Right renal cortex interstitium (tissue), 3 donors: ENCODE measurements around the gene CFAP299. TPM values are rescaled to one million over a fixed set of nuclear protein-coding genes. Genes with fewer than 3 reads are reported as not detected.
"Not testable (repeated sequence)": the region's sequence is repeated elsewhere in the genome, so short reads cannot be mapped to it uniquely, and the experiment has no call there.

Experiments
- DNase-seq, 3 donors: peaks; one replicate each; pipeline ENCODE4 v3.0.0-alpha.2; 2013; ENCODE audit warnings: low read depth in 3 of 3, low spot score in 2 of 3
- polyA plus RNA-seq, 3 donors: library from polyadenylated mRNA; unstranded; fragments of 120-200 nt; gene quantifications; one replicate each; pipeline ENCODE4 v1.2.1, GENCODE V29; 2013; ENCODE audit not compliant: insufficient read length in 3 of 3

Gene CFAP299
- polyA plus RNA-seq, 3 donors = 0.48 to 0.98 (median 0.90) TPM

DNA sequence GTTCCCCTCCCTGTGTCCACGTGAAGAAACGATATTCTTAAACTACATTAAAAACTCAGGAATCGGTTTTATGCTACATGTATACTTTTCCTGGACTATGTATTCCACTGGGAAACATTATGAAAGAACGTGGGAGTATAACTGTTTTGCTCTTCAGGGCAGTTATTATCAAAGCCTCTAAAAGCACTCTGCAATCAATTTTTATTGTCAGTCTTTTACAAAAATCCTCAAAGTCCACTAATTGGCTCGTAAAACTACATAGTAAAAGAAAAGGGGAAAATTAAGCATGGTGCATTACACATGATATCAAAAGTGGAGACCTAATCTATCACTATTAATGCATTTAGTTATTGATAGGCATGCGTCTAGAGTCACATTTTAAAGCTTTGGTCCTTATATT is 11.4 kb upstream of the CFAP299 start:
- DNase-seq = no peak

DNA sequence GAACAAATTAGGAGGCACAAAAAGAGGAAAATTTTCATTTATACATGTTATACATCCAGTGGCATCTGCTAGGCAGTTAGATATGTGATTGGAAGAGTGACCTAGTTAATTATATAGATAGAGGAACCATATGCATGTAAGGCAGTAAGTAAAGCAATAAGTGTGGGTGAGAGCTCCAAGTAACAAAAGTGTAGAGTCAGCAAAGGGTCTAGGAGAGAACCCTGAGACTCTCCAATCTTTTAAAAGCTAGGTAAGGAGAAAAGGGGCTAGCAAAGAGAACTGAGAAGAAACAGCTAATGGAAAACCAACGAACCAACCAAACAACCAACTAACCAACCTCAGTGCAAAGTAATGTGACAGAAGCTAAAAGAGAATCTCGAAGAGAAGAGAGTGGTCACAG is 3.8 kb upstream of the CFAP299 start:
- DNase-seq = no peak

- no peak for DNase-seq
These were observed 2.4 kb upstream of the CFAP299 start for GRCh38 chr4:80333121-80333520.

- DNase-seq = no peak
These were observed 962 bp upstream of the CFAP299 start for GRCh38 chr4:80334568-80334967.

DNA sequence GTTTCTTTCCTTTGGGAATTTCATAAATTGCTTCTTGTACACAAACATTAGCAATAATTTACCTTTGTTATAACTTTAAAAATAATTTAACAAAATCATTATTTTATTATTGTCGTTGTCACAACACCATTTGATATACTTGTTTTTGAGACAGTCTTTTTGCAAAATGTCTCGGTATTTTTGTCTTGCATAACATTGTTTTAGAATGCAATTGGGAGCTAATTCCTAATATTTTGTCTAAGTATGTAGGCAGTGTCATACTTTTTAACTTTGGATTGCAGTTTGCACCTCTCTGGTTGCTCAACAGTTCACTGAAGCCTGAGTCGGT is 340 bp upstream of the CFAP299 start:
- DNase-seq = peak in 1 of 3 donors; percentile 4

GRCh38 chr4:80336582-80336981 is 1.1 kb downstream of the CFAP299 start:
- no peak for DNase-seq

DNA sequence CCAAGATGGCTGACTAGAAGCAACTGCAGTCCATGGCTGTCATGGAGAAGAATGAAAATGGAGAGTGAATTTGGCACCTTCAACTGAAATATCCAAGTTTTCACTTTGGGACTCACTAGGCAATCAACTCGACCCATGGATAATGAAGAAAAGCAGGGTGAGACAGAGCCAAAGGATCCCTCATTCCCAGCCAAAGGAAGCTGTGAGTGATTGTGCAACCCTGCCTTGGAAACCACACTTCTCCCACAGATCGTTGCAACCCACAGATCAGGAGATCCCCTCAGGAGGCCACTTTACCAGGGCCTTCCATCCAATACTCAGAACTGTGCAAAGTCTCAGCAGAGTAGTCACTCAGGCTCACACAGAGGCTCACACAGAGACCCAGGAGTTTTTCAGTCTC is 4.5 kb downstream of the CFAP299 start:
- no peak for DNase-seq

DNA sequence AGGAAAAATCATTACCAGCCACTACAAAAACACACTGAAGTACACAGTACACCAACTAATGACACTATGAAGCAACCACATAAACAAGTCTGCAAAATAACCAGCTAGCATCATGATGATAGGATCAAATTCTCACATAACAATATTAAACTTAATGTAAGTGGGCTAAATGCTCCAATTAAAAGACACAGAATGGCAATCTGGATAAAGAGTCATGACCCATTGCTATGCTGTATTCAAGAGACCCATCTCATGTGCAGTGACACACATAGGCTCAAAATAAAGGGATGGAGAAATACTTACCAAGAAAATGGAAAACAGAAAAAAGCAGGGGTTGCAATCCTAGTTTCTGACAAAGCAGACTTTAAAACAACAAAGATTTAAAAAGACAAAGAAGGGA is 7.2 kb downstream of the CFAP299 start:
- not testable (repeated sequence) for DNase-seq

GRCh38 chr4:80343887-80344286 is 8.4 kb downstream of the CFAP299 start:
- no peak for DNase-seq

GRCh38 chr4:80360084-80360483 is 24.6 kb downstream of the CFAP299 start:
- DNase-seq = no peak

- DNase-seq = no peak
These were observed 25.4 kb downstream of the CFAP299 start for GRCh38 chr4:80360900-80361299.

DNA sequence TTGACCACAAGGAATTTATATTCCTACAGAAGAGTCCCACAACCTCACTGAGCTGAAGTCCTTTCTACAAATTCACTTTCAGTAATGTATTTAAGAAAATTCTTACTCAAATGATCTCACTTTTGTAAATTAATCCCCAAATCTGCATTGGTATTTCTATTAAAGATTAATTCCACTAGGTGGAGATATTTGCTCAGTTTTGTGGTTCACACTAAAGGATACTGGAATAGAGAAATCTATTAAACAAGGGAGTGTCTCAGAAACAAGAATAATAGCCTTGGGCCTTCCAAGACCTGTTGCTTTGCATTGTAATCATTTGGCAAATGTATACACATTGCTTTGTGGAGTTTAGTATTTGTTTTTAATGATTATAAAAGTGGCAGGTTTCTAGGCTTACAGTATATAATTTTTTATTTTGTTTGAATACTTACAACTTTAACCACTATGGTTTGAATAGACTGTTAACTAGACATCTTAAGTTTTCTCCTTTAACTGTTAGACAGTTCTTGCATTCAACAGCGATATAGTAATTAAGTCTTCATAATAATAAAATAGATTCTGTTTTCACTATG is 25.9 kb downstream of the CFAP299 start:
- DNase-seq = no peak

- DNase-seq = no peak
These were observed 27.1 kb downstream of the CFAP299 start for GRCh38 chr4:80362578-80363181.

- peak in 2 of 3 donors; percentile 39 to 49 for DNase-seq
These were observed 30.4 kb downstream of the CFAP299 start for GRCh38 chr4:80365928-80366327.

DNA sequence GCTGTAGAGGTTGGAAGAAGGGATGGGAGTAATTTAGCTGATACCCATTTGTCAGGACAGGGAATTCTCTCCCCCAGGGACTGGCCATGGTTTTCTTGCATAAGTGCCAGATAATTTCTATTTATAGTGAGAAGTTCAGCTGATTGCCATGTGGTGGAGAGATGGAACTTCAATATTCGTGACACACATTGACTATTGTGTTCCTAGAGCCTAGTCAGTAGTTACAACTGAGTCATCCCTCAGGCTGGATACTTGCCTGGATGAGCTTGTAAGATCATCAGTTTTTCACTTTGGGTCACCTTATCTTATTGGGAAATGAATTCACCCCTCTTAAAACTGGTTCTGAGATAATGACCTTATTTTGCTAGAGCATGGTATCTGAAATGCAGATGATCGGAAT is 32.2 kb downstream of the CFAP299 start:
- DNase-seq = no peak

- no peak for DNase-seq
These were observed 35.1 kb downstream of the CFAP299 start for GRCh38 chr4:80370635-80371034.

- no peak for DNase-seq
These were observed 35.5 kb downstream of the CFAP299 start for GRCh38 chr4:80371046-80371445.

- DNase-seq = no peak
These were observed 38.6 kb downstream of the CFAP299 start for GRCh38 chr4:80374180-80374579.

DNA sequence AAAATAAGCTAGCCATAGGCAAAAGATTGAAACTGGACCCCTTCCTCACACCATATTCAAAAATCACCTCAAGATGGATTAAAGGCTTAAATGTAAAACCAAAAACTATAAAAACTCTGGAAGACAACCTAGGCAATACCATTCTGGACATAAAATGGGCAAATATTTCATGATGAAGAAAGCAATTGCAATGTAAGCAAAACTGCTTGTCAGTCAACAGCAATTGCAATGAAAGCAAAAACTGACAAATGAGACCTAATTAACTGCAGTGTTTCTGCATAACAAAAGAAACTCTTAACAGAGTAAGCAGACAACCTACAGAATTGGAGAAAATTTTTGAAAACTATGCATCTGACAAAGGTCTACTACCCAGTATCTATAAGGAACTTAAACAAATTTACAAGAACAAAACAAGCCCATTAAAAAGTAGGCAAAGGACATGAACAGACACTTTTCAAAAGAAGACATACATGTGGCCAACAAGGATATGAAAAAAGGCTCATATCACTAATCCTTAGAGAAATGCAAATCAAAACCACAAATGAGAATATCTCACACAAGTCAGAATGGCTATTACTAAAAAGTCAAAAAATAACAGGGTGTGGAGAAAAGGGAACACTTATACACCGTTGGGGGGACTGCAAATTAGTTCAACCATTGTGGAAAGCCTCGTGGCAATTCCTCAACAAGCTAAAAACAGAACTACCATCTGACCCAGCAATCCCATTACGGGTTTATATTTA is 46.7 kb downstream of the CFAP299 start:
- DNase-seq = no peak

GRCh38 chr4:80385397-80386280 is 50.1 kb downstream of the CFAP299 start:
- no peak for DNase-seq

- no peak for DNase-seq
These were observed 50.9 kb downstream of the CFAP299 start for GRCh38 chr4:80386281-80386886.
